RPMI7951 (cell line): ENCODE measurements around the gene CKB. TPM values are rescaled to one million over a fixed set of nuclear protein-coding genes. Genes with fewer than 3 reads are reported as not detected.
A peak's percentile ranks its signal among the peaks of the same experiment; 100 is the strongest.
"Not testable (repeated sequence)": the region's sequence is repeated elsewhere in the genome, so short reads cannot be mapped to it uniquely, and the experiment has no call there.

Experiments used
- DNase-seq: peaks from one replicate; pipeline ENCODE4 v3.0.0-alpha.2; 2012; ENCODE audit warnings: low read depth
- total RNA-seq: library from RNA; depleted of rRNA; stranded (reverse); fragments of >200 nt; shearing (Covaris generic); gene quantifications from 2 replicates; pipeline ENCODE4 v1.2.3, GENCODE V29; 2014

Gene CKB
- total RNA-seq, 1 experiment from 2014 or later = 8.8 TPM

DNA sequence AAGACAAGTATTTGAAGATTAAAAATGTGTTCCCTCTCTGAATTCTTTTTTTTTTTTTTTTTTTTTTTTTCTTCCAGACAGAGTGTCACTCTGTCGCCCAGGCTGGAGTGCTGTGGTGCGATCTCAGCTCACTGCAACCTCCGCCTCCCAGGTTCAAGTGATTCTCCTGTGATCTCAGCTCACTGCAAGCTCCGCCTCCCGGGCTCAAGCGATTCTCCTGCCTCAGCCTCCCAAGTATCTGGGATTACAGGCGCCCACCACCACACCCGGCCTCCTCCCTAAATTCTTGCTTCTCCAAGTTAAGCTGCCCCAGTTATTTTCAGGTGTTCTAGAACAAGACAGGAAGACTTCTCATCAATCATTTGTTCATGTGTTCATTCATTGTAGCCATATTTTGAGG is 10.4 kb downstream of the CKB start:
- not testable (repeated sequence) for DNase-seq

DNA sequence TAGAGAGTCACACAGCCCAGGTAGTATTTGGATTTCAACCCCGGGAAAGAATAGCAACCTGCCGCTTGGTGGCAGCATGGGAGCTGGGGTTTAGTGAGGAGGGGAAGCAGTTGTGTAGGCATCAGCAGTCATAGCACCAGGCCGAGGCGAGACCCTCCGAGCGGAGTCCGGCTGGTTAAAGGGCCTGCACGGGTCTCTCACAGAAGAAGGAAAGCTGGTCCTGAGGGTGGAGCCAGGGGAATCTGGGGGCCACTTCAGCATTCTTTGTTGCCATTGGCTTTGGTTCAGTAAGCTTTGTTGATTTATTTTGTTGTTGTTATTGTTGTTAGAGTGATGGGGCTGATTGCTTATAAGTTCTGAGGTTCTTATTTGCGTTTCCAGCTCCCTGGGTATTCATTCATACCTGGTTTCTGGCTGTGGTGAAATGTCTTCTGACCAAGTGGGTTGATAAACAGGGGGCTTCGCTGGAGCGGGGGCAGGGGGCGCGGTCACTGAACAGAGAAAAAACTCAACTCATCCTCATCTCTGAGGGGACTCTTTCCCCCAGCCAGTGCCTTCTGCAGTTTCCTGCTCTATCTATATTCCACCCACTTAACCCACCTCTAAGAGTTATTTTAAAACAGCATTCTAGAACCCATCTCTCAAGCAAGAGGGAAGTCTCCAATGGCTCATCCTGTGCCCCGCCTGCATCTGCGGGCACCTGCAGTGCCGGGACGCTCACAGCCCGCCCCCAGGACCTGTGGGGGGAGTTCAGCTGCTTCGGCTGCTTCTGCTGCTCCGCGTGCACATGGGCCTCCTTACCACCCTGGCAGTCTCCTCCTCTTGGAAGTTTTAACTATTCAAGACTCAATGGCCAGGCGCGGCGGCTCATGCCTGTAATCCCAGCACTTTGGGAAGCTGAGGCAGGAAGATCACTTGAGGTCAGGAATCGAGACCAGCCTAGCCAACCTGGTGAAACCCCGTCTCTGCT is 11.6 kb downstream of the CKB start:
- DNase-seq = no peak

DNA sequence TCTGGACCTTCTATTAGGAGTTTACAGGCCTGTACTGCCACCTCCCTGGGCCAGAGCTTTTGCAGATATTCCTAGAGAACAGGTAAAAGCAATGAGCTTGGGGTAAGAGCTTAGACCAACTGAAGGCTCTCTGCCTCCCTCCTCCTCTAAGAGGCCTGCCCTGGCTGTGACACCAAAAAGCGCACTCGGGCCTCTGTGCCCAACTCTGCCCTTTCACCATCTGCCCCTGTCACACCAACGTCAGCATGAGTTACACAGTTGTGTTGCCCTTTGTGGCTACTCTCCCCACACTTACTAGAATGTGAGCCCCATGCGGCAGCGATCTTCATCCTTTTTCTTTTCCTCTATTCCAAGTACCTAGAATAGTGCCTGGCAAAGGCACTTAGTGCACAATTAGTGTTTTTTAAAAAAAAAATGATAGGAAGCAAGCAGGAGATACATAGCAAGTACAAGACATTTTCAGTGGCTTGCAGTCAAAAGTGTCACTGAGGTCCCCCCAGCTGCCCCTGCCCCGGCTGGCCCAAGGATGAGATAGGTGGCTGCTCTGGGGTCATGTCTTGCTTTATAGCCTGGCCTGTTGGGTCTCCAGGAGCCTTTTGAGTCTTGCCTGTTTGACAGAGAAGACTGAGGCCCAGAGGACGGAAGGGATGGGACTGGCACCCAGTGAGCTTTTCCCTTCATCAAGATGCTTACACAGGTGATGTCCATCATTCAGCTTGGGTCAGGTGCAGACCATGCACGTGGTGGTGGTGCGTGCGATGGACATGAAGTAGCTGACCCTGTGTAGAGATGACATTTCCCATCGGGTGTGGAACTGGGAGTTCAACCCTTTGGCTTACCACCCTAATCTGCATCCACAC is 12.5 kb downstream of the CKB start:
- no peak for DNase-seq

DNA sequence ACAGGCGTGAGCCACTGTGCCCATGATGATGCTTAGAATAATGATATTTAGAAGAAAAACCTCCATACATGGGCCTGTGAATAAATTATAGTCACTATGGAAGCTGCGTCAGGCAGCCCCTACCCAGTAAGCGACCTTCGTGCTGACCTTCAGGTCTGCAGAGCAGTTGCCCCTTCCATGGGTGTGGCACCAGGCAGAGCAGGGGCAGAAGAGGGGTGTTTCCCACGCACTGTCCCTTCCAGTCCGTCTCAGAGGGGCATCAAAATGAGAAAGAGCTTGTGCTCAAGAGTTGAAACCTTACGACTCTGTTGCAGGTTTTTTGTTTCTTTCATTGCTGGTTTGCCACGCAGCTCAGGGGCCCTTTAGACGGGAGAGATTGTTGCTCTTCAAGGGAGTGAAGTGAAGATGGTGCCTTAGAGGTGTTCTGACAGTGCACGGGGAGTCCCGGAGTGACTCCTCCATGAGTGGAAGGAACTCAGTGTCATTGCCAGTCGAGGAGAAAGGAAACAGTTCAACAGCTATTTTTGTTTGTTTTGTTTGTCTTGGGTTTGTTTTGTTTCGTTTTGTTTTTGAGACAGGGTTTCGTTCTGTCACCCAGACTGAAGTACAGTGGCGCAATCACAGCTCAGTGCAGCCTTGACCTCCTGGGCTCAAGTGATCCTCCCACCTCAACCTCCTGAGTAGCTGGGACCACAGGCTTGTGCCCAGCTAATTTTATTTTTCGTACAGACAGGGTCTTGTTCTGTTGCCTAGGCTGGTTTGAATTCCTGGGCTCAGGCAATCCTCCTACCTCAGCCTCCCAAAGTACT is 13.9 kb downstream of the CKB start:
- no peak for DNase-seq

DNA sequence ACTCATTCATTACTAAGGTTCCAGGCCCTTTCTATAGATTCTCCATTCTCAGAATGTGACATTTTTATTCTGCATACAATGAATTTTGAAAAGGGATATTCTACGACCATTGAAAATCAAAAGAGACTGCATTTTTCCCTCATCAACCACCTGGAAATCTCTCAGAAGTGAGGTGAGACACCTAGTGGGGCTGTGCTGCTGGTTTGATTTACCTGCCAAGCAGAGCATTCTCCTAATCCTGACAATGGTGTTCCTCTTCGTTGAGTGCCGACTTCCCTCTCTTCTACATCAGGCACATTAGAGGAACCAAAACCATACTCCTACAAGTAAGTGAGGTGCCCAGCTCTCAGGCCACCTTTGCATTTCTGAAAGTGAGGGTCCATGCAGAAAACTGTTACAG is 14.9 kb downstream of the CKB start:
- DNase-seq = no peak

DNA sequence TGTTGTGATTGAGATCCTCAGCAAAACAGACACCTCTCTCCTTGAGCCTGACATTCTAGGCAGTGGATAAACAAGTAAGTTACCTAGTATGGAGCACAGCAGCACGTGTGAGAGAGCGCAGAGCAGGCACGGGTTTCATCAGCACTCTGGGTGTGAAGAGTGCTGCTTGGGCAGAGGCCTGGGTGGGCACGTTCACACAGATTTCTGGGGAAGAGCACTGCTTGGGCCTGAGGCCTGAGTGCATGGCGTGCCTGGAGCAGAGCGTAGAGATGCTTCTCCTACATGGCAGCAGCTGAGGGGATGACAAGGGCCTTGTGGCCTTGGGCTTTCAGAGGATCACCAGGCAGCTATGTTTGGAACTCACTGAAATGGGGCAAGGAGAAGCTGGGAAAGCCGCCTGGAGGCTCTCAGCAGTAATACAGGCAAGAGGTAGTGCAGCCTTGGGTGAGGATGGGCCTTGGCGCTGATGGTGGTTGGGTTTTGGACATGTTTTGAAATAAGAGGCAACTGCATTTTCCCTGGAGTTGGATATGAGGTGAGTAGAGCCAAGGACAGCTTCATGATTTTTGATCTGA is 17.6 kb downstream of the CKB start:
- DNase-seq = no peak

DNA sequence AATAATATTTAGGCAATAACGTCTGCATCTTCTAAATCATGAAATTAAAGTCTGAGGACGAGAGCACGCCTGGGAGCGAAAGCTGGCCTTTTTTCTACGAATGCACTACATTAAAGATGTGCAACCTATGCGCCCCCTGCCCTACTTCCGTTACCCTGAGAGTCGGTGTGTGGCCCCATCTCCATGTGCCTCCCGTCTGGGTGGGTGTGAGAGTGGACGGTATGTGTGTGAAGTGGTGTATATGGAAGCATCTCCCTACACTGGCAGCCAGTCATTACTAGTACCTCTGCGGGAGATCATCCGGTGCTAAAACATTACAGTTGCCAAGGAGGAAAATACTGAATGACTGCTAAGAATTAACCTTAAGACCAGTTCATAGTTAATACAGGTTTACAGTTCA is 19.3 kb downstream of the CKB start:
- DNase-seq = no peak

DNA sequence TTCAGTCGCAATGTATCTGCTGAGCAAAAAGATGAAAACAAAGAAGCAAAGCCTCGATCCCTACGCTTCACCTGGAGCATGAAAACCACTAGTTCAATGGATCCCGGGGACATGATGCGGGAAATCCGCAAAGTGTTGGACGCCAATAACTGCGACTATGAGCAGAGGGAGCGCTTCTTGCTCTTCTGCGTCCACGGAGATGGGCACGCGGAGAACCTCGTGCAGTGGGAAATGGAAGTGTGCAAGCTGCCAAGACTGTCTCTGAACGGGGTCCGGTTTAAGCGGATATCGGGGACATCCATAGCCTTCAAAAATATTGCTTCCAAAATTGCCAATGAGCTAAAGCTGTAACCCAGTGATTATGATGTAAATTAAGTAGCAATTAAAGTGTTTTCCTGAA is 19.8 kb downstream of the CKB start:
- no peak for DNase-seq

DNA sequence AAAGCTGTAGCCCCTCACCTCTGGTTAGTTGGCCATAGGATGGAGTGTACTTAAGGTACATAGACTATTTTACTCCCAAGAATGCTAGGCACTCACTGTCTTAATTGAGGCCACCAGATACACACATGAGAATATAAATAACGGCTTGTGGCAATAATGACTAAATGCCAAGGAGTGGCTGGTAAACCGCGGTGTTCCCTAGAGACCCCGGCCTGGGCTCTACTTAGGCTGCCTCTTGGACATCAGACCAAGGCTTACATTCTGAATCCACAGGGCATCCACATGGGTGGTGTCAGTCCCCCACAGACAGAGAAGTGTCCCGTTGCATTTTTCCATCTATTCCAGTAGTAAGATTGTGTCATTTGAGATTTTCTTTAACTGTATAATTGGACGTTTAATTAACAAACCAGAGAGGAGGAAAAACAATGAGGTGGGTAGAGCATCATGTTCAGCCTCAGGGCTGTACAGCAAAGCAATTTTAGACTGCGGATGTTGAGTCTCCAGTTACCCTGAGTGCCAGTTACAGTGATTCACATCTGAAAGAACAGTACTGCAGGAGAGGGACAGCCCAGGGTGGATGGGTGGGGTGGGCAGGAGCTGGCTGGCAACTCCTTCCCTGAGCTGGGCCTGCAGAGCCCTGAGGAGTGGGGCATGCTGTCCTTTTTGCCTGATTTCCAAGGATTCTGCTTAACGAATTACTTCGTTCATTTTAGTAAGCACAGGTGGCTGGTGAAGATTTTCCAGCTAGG is 20.5 kb downstream of the CKB start:
- DNase-seq = no peak

DNA sequence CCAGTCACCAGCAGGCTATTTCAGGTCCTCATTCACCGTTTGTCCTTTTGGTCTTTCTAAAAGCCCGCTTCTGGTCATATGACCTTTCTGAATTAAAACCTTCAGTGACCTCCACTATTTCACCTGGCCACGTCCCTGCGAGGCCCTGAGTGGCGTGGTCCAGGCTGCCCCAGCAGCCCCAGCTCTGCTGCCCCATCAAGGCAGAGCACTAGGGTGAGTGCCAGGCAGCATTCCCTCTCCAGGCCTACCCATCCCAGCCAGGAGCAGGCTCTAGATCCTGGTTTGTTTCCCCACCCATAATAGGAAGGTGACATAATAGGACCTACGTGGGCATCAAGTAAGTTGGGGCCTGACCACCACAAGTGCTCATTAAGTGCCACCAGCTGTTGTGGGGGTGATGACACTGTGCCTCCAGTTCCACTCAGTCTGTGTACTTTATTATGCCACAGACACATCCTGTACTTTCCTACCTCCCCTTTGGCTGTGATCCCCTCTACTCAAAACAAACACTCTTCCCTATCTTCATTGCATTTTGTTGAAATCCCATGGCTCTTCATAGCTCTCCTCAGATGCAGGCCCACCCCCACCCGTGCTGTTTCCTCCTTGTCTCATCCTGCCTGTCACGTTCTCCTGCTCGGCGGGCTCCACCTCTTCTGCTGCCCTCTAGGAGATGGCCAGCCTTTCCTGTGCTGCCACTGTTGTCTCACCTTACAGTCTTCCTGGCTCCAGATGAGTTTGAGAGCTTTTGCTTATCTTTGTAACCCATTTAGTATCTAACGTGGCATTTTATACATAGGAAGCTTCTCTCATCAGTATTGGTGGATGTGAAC is 21.4 kb downstream of the CKB start:
- no peak for DNase-seq

DNA sequence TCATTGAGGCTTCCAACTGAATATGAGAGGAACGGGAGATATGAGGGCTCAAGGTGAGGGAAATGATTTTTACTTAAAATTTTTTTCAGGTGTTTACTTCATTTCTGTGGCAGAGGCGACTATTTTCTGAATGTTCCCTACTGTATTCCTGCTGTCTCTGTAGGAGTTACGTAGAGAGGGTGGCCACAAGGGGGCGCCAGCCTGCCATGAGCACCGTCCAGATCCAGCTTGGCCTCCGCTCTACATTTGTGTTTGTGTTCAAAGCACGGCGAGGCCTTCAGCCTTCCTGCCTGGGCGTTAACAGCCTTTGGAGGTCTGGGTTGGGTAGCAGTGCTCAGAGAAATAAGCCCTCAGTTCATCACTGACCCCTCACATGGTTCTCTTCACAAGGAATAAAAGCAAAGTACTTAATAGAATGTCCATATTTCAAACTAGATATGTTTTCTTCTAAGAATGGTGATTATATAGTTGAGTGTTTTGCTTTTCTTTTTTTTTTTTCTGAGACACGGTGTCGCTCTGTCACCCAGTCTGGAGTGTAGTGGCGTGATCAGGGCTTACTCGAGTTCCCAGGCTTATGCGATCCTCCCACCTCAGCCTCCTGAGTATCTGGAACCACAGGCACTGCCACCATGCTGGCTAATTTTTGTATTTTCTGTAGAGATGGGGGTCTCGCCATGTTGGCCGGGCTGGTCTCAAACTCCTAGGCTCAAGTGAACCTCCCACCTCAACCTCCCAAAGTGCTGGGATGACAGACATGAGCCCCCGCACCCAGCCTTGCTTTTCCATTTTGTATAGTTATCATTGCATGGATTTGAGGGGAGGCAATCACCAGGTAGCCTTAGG is 22.3 kb downstream of the CKB start:
- DNase-seq = peak; percentile 52

DNA sequence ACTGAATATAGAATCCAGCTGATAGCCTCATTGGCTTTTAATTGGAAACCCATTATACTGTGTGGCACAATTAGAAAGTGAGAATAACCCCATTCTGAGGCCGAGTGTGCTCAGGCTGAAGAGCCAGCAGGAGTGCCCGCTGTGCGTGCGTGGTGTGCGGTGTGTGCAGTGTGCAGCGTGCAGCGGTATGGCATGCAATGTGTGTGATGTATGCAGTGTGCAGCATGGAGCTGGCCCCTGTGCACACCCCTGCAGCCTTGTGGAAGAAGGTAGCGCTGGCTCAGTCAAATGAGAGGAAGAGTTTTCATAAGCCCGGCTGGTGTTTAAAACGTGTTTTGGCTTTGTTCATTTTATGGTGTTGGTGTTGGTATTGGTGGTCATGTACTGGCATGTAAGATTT is 22.9 kb downstream of the CKB start:
- DNase-seq = no peak

DNA sequence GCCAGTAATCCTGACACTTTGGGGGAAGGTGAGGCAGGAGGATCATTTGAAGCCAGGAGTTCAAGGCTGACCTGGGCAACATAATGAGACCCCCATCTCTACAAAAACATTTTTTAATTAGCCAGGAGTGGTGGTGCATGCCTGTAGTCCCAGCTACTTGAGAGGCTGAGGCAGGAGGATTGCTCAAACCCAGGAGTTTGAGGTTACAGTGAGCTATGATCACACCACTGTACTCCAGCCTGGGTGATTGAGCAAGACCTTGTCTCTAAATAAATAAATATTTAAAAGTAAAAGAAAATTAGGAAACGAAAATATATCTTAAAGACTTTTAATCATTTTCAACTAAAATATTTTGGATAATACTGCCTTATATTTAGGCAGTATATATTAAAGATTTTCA is 25.9 kb downstream of the CKB start:
- DNase-seq = no peak

DNA sequence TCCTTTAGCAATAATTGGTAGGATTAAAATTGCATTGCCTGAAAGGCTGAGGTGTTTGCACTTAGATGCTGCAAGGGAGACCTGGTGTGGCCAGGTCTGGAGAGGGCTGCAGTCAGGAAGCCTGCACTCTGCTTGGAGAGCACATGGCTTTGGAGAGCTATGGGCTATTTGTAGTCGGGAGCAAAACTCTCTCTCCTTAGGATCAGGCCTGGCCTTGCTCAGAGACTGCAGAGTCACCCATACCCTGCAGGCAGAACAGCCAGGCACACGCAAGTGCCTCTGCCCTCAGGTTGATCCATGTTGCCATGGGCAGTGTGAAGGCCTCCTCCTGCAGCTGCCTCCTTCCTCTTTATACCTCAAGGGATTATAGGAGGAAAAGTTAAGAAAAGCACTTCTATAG is 26.8 kb downstream of the CKB start:
- no peak for DNase-seq

DNA sequence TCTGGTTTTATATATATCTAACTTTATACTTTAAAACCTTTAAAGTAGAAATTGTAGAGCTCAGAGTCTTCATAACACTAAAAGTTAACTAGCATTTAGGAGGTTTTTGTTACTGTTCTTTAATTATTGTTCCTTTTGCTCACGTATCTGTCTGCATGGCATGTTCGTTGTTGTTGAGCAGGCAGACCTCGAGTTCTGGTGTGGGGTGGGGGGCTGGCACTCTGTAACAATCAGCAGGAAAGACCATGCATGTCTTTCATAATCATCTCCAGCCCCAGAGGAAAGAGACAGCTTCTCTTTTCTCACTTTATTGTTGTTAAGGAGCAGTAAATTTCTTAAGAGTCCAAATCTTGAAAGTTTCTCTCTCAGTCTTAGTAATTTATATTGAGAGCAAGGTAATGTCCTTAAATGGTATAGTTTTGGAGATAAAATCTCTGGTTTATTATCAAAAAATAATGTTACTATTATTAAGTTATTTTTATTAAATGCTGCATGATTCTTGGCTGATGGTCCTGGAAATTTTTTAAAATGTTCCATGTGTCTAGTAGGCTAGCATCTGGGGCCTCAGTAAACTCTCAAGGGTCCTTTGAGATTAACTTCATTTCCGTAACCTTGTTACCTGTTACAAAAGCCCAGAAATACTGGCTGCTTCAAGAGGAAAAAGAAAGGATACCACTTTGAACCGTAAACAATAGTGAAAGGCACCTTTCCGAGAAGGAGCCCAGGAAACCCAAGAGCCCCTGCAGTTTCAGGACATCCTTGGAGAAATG is 30.3 kb downstream of the CKB start:
- DNase-seq = no peak

DNA sequence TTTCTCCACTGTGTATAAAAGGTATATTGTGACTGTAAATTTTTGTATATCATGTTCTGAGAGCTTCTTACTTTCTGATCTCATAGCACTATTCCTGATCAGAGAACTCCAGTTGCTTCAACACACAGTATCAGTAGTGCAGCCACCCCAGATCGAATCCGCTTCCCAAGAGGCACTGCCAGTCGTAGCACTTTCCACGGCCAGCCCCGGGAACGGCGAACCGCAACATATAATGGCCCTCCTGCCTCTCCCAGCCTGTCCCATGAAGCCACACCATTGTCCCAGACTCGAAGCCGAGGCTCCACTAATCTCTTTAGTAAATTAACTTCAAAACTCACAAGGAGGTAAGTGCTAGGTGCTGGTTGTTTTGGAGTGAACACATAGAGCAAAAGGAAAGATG is 30.9 kb downstream of the CKB start:
- no peak for DNase-seq

DNA sequence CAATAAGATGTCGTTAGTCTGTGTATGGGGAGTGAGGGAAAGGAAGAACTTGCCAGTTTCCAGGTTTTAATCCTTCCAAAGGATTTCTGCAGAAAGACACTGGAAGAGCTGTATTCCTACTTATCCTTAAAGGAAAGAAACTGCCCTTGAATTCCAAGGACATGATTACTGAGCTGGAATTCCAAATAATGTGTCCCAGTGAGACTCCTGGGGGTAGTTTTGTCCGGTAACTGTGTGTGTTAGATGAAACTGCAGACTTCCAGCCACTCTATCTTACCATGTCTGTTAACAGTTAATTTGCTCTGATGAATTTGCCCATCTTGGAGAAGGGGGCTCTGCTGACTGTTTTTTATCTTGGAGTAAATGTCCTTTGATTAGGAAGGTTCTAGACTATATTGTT is 33.0 kb downstream of the CKB start:
- DNase-seq = no peak

DNA sequence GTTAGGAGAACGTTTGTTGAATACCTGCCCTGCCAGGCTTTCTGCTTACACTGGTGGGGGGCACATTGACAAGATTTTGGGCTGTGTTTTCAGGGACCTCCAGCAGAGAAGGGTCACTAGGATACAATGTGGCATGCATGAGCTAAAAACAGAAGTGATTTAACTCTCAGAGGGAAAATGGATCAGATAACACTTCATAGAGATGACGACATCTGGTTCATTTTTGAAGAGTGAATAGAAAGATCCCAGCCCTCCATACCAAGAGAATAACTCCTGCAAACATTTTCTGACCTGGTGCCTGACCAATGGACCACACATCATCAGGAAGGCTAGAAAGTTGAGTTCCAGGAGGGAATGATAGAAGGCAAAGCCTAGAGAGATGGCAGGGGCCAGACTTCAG is 33.7 kb downstream of the CKB start:
- DNase-seq = no peak
